H1 (cell line): ENCODE measurements around the gene ROR1. TPM values are rescaled to one million over a fixed set of nuclear protein-coding genes. Genes with fewer than 3 reads are reported as not detected.

Experiments used
- CTCF ChIA-PET: fragments of 300-600 bp; sonication (Branson Sonifier 250); formaldehyde crosslinking; loops from one replicate; lab custom pipeline; 2021; ENCODE audit not compliant: partially characterized antibody; lab: Charles Lee
- POLR2A ChIA-PET: fragments of 300-600 bp; sonication (Branson Sonifier 250); formaldehyde crosslinking; loops from one replicate; lab custom pipeline; 2021; ENCODE audit warnings: inconsistent platforms; ENCODE audit not compliant: partially characterized antibody; lab: Charles Lee
- DNase-seq, 2 experiments: peaks; one replicate each; pipeline versions ENCODE4 v3.0.0 to v3.0.0-alpha.2; 2010 to 2022; ENCODE audit warnings: low spot score in 2 of 2, low read depth in 1 of 2, mixed read lengths in 1 of 2
- FAIRE-seq: peaks from 2 replicates; lab custom pipeline; 2011; peaks lifted over from hg19 to GRCh38; lab: Jason Lieb, UNC
- H2AFZ ChIP-seq: 2 replicates; pipeline ENCODE4 v1.8.1; 2012; ENCODE audit warnings: low read length, inconsistent platforms
- H2AK5ac ChIP-seq: 2 replicates; pipeline ENCODE4 v1.6.1; 2013; ENCODE audit warnings: low read depth, low read length
- H2BK120ac ChIP-seq: replicated peaks from 2 replicates; pipeline ENCODE3; 2013; ENCODE audit warnings: low read depth, low read length, inconsistent platforms
- H2BK12ac ChIP-seq: 2 replicates; pipeline ENCODE4 v1.6.1; 2013; ENCODE audit warnings: low read depth, low read length
- H2BK15ac ChIP-seq: 2 replicates; pipeline ENCODE4 v1.6.1; 2013; ENCODE audit warnings: low read length
- H2BK20ac ChIP-seq: 2 replicates; pipeline ENCODE4 v1.6.1; 2013; ENCODE audit warnings: low read length
- H2BK5ac ChIP-seq: 2 replicates; pipeline ENCODE4 v1.6.1; 2013; ENCODE audit warnings: low read depth, low read length
- H3K14ac ChIP-seq: 2 replicates; pipeline ENCODE4 v1.6.1; 2013; ENCODE audit warnings: inconsistent platforms; ENCODE audit not compliant: insufficient read length
- H3K18ac ChIP-seq: 2 replicates; pipeline ENCODE4 v1.6.1; 2013; ENCODE audit warnings: low read length; ENCODE audit errors: extremely low read depth
- H3K23ac ChIP-seq: 2 replicates; pipeline ENCODE4 v1.6.1; 2013; ENCODE audit warnings: inconsistent platforms; ENCODE audit not compliant: insufficient read length
- H3K23me2 ChIP-seq: 2 replicates; pipeline ENCODE4 v1.6.1; 2013; ENCODE audit warnings: low read depth, low read length
- H3K27ac ChIP-seq: 2 replicates; pipeline ENCODE4 v1.6.1; 2011; ENCODE audit warnings: low read depth, low read length, inconsistent platforms
- H3K27me3 ChIP-seq, 4 experiments: replicated peaks in 1 of 4; 1 replicate in 1 of 4; 2 replicates in 3 of 4; pipeline versions ENCODE4 v1.6.1 to v1.8.1; 2011 to 2013; ENCODE audit warnings: low read length in 3 of 4, mild to moderate bottlenecking in 3 of 4, inconsistent platforms in 2 of 4, mixed read lengths in 2 of 4, moderate library complexity in 1 of 4; ENCODE audit not compliant: control insufficient read depth in 3 of 4, insufficient read depth in 3 of 4; ENCODE audit errors: extremely low read depth in 1 of 4
- H3K36me3 ChIP-seq, 4 experiments: 2 replicates each; pipeline versions ENCODE4 v1.6.1 to v1.8.1; 2011 to 2013; ENCODE audit warnings: mild to moderate bottlenecking in 4 of 4, low read length in 3 of 4, moderate library complexity in 2 of 4, control low read depth in 1 of 4, inconsistent platforms in 1 of 4; ENCODE audit not compliant: insufficient read depth in 4 of 4, control insufficient read depth in 2 of 4
- H3K4ac ChIP-seq: replicated peaks from 2 replicates; pipeline ENCODE3; 2013; ENCODE audit warnings: low read length, low read depth, mixed read lengths, inconsistent platforms; ENCODE audit not compliant: insufficient read length
- H3K4me1 ChIP-seq, 4 experiments: replicated peaks in 1 of 4; 1 replicate in 1 of 4; 2 replicates in 3 of 4; pipeline versions ENCODE4 v1.6.1 to v1.8.1; 2011 to 2013; ENCODE audit warnings: low read length in 3 of 4, inconsistent platforms in 2 of 4, mixed read lengths in 1 of 4; ENCODE audit not compliant: insufficient read depth in 4 of 4, control insufficient read depth in 3 of 4
- H3K4me2 ChIP-seq, 2 experiments: 2 replicates each; pipeline versions ENCODE4 v1.6.1 to v1.8.1; 2011 to 2013; ENCODE audit warnings: low read depth in 2 of 2, low read length in 2 of 2, control low read depth in 1 of 2, inconsistent platforms in 1 of 2, mild to moderate bottlenecking in 1 of 2; ENCODE audit not compliant: insufficient read depth in 1 of 2
- H3K4me3 ChIP-seq, 4 experiments: fragments of 200-600, 300-600 bp in 1 of 4; sonication (generic), shearing (Covaris generic), sonication (Bioruptor Twin) in 1 of 4; 2 replicates each; pipeline versions ENCODE4 v1.5.1 to v1.8.1; 2011 to 2016; ENCODE audit warnings: low read length in 4 of 4, low read depth in 3 of 4, control low read depth in 2 of 4, inconsistent platforms in 2 of 4, mild to moderate bottlenecking in 2 of 4, mixed read lengths in 1 of 4, moderate library complexity in 1 of 4; ENCODE audit not compliant: insufficient read depth in 2 of 4; ENCODE audit errors: extremely low read depth in 1 of 4
- H3K56ac ChIP-seq: replicated peaks from 2 replicates; pipeline ENCODE3; 2013; ENCODE audit warnings: low read depth, mild to moderate bottlenecking, mixed read lengths, low read length, inconsistent platforms; ENCODE audit not compliant: insufficient read length
- H3K79me1 ChIP-seq: 2 replicates; pipeline ENCODE4 v1.6.1; 2013; ENCODE audit warnings: low read depth, low read length, control low read depth
- H3K79me2 ChIP-seq, 2 experiments: 2 replicates each; pipeline versions ENCODE4 v1.6.1 to v1.8.1; 2012 to 2013; ENCODE audit warnings: low read length in 2 of 2, mild to moderate bottlenecking in 2 of 2, inconsistent platforms in 1 of 2; ENCODE audit not compliant: insufficient read depth in 2 of 2, control insufficient read depth in 1 of 2
- H3K9ac ChIP-seq, 4 experiments: replicated peaks in 1 of 4; 1 replicate in 1 of 4; 2 replicates in 3 of 4; pipeline versions ENCODE4 v1.6.1 to v1.8.1; 2011 to 2013; ENCODE audit warnings: low read depth in 3 of 4, low read length in 3 of 4, control low read depth in 2 of 4, mild to moderate bottlenecking in 2 of 4, moderate library complexity in 2 of 4, inconsistent platforms in 1 of 4; ENCODE audit errors: extremely low read depth in 1 of 4
- H3K9me3 ChIP-seq, 2 experiments: 2 replicates each; pipeline versions ENCODE4 v1.6.1 to v1.8.1; 2012 to 2013; ENCODE audit warnings: mild to moderate bottlenecking in 2 of 2, moderate library complexity in 2 of 2, control low read depth in 1 of 2, inconsistent platforms in 1 of 2, low read depth in 1 of 2, low read length in 1 of 2, mixed read lengths in 1 of 2; ENCODE audit not compliant: insufficient read depth in 2 of 2
- H4K20me1 ChIP-seq, 2 experiments: replicated peaks in 1 of 2; 2 replicates each; pipeline versions ENCODE3 to v1.8.1; 2011 to 2013; ENCODE audit warnings: inconsistent platforms in 2 of 2, low read length in 2 of 2, mild to moderate bottlenecking in 1 of 2; ENCODE audit not compliant: insufficient read depth in 2 of 2, control insufficient read depth in 1 of 2
- H4K5ac ChIP-seq: 2 replicates; pipeline ENCODE4 v1.6.1; 2013; ENCODE audit warnings: low read length, low read depth, mixed read lengths, inconsistent platforms; ENCODE audit not compliant: insufficient read length
- H4K8ac ChIP-seq: 2 replicates; pipeline ENCODE4 v1.8.0; 2013; ENCODE audit warnings: mild to moderate bottlenecking, moderate library complexity, low read length, inconsistent platforms; ENCODE audit not compliant: insufficient read depth; ENCODE audit errors: extremely low read depth
- H4K91ac ChIP-seq: replicated peaks from 2 replicates; pipeline ENCODE3; 2013; ENCODE audit warnings: low read length, mixed read lengths, inconsistent platforms; ENCODE audit not compliant: insufficient read length
- BCL11A ChIP-seq, 2 experiments: IDR thresholded peaks; one replicate each; pipeline ENCODE4 v1.6.1; 2011; ENCODE audit warnings: low read depth in 2 of 2, low read length in 2 of 2, mild to moderate bottlenecking in 2 of 2
- EGR1 ChIP-seq: IDR thresholded peaks from 2 replicates; pipeline ENCODE4 v1.6.1; 2011; ENCODE audit warnings: low read depth, low read length, borderline replicate concordance
- EZH2 ChIP-seq: fragments of 200-600 bp; sonication (generic); IDR thresholded peaks from 2 replicates; pipeline ENCODE4 v1.7.1; 2012; ENCODE audit warnings: low read depth, mild to moderate bottlenecking, moderate library complexity, low read length, inconsistent platforms; ENCODE audit not compliant: severe bottlenecking
- NANOG ChIP-seq: IDR thresholded peaks from 2 replicates; pipeline ENCODE4 v1.6.1; 2011; ENCODE audit warnings: low read length, low read depth, mild to moderate bottlenecking, inconsistent platforms; ENCODE audit not compliant: insufficient read depth, poor library complexity, severe bottlenecking
- RBBP5 ChIP-seq: IDR thresholded peaks from 2 replicates; pipeline ENCODE4 v1.7.1; 2012; ENCODE audit warnings: low read depth, mild to moderate bottlenecking, inconsistent platforms, low read length, moderate library complexity, borderline replicate concordance
- SP2 ChIP-seq: IDR thresholded peaks from 2 replicates; pipeline ENCODE4 v1.6.1; 2012; ENCODE audit warnings: mild to moderate bottlenecking, low read length, inconsistent platforms
- TAF1 ChIP-seq: IDR thresholded peaks from 2 replicates; pipeline ENCODE4 v1.6.1; 2011; ENCODE audit warnings: mild to moderate bottlenecking, low read depth, low read length
- WGBS, 2 experiments: shearing (Covaris generic) in 1 of 2; methylation state at CpG; one replicate each; pipeline versions ENCODE4 v1.1.6 to v1.1.7; 2013 to 2015; ENCODE audit warnings: low lambda C conversion rate in 2 of 2, mixed read lengths in 2 of 2, inconsistent platforms in 1 of 2, low coverage in 1 of 2, missing lambda C conversion rate in 1 of 2; ENCODE audit not compliant: insufficient replicate concordance in 2 of 2, insufficient coverage in 1 of 2, insufficient read length in 1 of 2; ENCODE audit errors: extremely low coverage in 1 of 2, missing lambda C conversion rate in 1 of 2; 5-methylcytosine and 5-hydroxymethylcytosine counted together
- polyA plus RNA-seq, 7 experiments: library from polyadenylated mRNA; depleted of rRNA in 3 of 7; stranded (reverse) in 5 of 7; unstranded in 2 of 7; fragments of >200 nt in 5 of 7; fragments of 200-250 nt in 2 of 7; gene quantifications; 1 replicate in 5 of 7; 2 replicates in 1 of 7; 4 replicates in 1 of 7; pipeline versions ENCODE4 v1.2.1 to v1.2.3, GENCODE V29; 2011 to 2013; ENCODE audit warnings: missing spikeins in 2 of 7, mixed read lengths in 2 of 7
- total RNA-seq: library from RNA; stranded (reverse); fragmentation: NEBNext Ultra II Directional; extraction: Animal tissue kit (Norgen Biotek cat#: 25700); gene quantifications from 2 replicates; pipeline ENCODE4 v1.2.1, GENCODE V29; 2021
- TF ChIP-seq, protein P1 (sequence below): IDR thresholded peaks from 2 replicates; pipeline ENCODE4 v1.6.1; 2011; ENCODE audit warnings: low read length, improper control_type of control experiment
- TF ChIP-seq, protein P2 (sequence below), 3 experiments: IDR thresholded peaks; 1 replicate in 2 of 3; 2 replicates in 1 of 3; pipeline versions ENCODE4 v1.5.1 to v1.6.1; 2011; ENCODE audit warnings: low read length in 3 of 3, mild to moderate bottlenecking in 3 of 3, inconsistent platforms in 2 of 3, low read depth in 1 of 3, moderate library complexity in 1 of 3; ENCODE audit not compliant: insufficient read depth in 1 of 3; ENCODE audit errors: control extremely low read depth in 1 of 3

The ROR1 gene
- total and polyA plus RNA-seq, 2 of the 8 experiments (the other 6 are each of a cell fraction or from before 2014, with no cell fraction given), result 33.6 to 73.6 TPM

DNA sequence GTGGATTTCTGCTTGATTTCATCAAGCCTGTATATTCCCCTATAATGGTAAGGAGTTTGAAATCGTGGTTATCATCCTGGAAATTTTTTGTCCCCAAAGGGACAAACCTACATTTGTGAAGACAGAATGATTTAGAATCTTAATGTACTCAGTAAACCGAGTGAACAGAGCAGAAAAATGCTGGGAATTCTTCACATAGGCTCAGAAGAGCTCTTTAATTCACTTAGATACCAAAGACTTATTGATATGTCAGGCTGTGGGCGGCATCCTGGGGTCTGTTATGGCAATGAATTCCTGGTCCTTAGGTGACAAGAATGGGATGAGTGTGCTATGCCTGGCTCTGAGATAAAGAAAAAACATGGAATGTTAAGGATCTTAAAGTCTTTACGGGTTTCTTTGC is 74.9 kb downstream of the ROR1 start:
- no peak overlapping the region for H4K5ac ChIP-seq
- TF ChIP-seq, protein P1, sequence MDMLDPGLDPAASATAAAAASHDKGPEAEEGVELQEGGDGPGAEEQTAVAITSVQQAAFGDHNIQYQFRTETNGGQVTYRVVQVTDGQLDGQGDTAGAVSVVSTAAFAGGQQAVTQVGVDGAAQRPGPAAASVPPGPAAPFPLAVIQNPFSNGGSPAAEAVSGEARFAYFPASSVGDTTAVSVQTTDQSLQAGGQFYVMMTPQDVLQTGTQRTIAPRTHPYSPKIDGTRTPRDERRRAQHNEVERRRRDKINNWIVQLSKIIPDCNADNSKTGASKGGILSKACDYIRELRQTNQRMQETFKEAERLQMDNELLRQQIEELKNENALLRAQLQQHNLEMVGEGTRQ, result no peak
- TF ChIP-seq BCL11A (IDR thresholded peaks at IDR 0.05; ENCODE audit: low read depth in 2 of 2, low read length in 2 of 2) (no peak), EGR1 (no peak), TAF1 (no peak), RBBP5 (no peak), SP2 (no peak), NANOG (no peak), EZH2 (no peak)
- TF ChIP-seq, protein P2, sequence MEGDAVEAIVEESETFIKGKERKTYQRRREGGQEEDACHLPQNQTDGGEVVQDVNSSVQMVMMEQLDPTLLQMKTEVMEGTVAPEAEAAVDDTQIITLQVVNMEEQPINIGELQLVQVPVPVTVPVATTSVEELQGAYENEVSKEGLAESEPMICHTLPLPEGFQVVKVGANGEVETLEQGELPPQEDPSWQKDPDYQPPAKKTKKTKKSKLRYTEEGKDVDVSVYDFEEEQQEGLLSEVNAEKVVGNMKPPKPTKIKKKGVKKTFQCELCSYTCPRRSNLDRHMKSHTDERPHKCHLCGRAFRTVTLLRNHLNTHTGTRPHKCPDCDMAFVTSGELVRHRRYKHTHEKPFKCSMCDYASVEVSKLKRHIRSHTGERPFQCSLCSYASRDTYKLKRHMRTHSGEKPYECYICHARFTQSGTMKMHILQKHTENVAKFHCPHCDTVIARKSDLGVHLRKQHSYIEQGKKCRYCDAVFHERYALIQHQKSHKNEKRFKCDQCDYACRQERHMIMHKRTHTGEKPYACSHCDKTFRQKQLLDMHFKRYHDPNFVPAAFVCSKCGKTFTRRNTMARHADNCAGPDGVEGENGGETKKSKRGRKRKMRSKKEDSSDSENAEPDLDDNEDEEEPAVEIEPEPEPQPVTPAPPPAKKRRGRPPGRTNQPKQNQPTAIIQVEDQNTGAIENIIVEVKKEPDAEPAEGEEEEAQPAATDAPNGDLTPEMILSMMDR (IDR thresholded peaks at IDR 0.05; ENCODE audit: control extremely low read depth in 1 of 3, insufficient read depth in 1 of 3, low read depth in 1 of 3, low read length in 3 of 3), result no peak
- H2BK15ac ChIP-seq, result no peak overlapping the region
- H3K14ac ChIP-seq, result no peak overlapping the region
- no peak overlapping the region for H4K91ac ChIP-seq
- no peaks in the 10 kb centered on the region for H3K9me3 ChIP-seq
- H2BK20ac ChIP-seq, result no peak overlapping the region
- H3K27ac ChIP-seq, result no peak overlapping the region
- H3K4me2 ChIP-seq, result no peak overlapping the region
- H3K18ac ChIP-seq, result no peak overlapping the region
- H3K9ac ChIP-seq, result no peak overlapping the region
- H3K4ac ChIP-seq, result no peak overlapping the region
- no peak overlapping the region for H3K56ac ChIP-seq
- H2BK5ac ChIP-seq, result no peak overlapping the region
- H4K20me1 ChIP-seq, result peaks cover 7% of the 10 kb centered on the region in 2 experiments
- no peak overlapping the region for H2AFZ ChIP-seq
- no peaks in the 10 kb centered on the region for H3K36me3 ChIP-seq
- no peak overlapping the region for H4K8ac ChIP-seq
- no peaks in the 10 kb centered on the region; the same call in 1 of the 2 replicates for H3K23me2 ChIP-seq
- H3K27me3 ChIP-seq, result no peaks in the 10 kb centered on the region
- FAIRE-seq, result no peak
- ChIA-PET CTCF (interaction anchor here (1.0 to 2.1 kb wide), 9 partner anchors 9 to 157 kb away, joined by 3 to 7 read pairs (median 5); no protein-coding TSS in a partner anchor), POLR2A (interaction anchor here (1.2 to 1.6 kb wide), 2 partner anchors 16 to 73 kb away, joined by 3 to 5 read pairs; no protein-coding TSS in a partner anchor)
- peaks cover 9% of the 10 kb centered on the region for H3K79me1 ChIP-seq
- WGBS, 2 experiments, result 59% methylated on average over 4 of the region's 4 CpGs; no CpG with 5 or more reads in 1 of the 2 experiments
- DNase-seq, result no peak
- H3K4me3 ChIP-seq, result no peak overlapping the region
- peaks cover 0 to 20% (median 10%) of the 10 kb centered on the region in 4 experiments; a peak in 4 of 7 replicates for H3K4me1 ChIP-seq
- H3K23ac ChIP-seq, result no peak overlapping the region
- H2BK120ac ChIP-seq, result no peak overlapping the region
- H2BK12ac ChIP-seq, result no peak overlapping the region
- no peak overlapping the region for H2AK5ac ChIP-seq
- H3K79me2 ChIP-seq, result peaks cover 7 to 100% of the 10 kb centered on the region in 2 experiments; a peak in 3 of 4 replicates
